Esophagus squamous epithelium (tissue), 5 donors: ENCODE results near the gene FBXL5. TPM values are rescaled to one million over a fixed set of nuclear protein-coding genes. Genes with fewer than 3 reads are reported as not detected.

ENCODE experiments used
- DNase-seq: peaks from one replicate; lab custom pipeline; 2025; lab: John Stamatoyannopoulos, UW
- H3K27ac ChIP-seq, 4 donors: fragments of 200-600 bp; sonication (generic); one replicate each; pipeline ENCODE4 v1.5.1; 2016 to 2019; ENCODE audit warnings: mild to moderate bottlenecking in 1 of 4
- H3K27me3 ChIP-seq, 4 donors: fragments of 200-600 bp; sonication (generic); 1 replicate in 3 of 4; 2 replicates in 1 of 4; pipeline versions ENCODE4 v1.5.1 to v1.6.0; 2017 to 2021; ENCODE audit warnings: antibody characterized with exemption in 1 of 4
- H3K36me3 ChIP-seq, 3 donors: fragments of 200-600 bp; sonication (generic); one replicate each; pipeline ENCODE4 v1.5.1; 2016 to 2019
- H3K4me1 ChIP-seq, 3 donors: fragments of 200-600 bp; sonication (generic); one replicate each; pipeline ENCODE4 v1.5.1; 2017 to 2019
- H3K4me3 ChIP-seq, 4 donors: fragments of 200-600 bp; sonication (generic); 1 replicate in 3 of 4; 2 replicates in 1 of 4; pipeline ENCODE4 v1.5.1; 2016 to 2019; ENCODE audit warnings: mild to moderate bottlenecking in 2 of 4, moderate library complexity in 1 of 4
- H3K9me3 ChIP-seq, 3 donors: fragments of 200-600 bp; sonication (generic); one replicate each; pipeline ENCODE4 v1.5.1; 2016 to 2019
- CTCF ChIP-seq, 6 experiments: fragments of 450-650 bp in 4 of 6; fragments of 200-600 bp in 2 of 6; sonication (generic) in 2 of 6; IDR thresholded peaks; one replicate each; pipeline ENCODE4 v1.5.1; 2016 to 2019; ENCODE audit warnings: antibody characterized with exemption in 6 of 6, mild to moderate bottlenecking in 4 of 6, moderate library complexity in 4 of 6
- POLR2A ChIP-seq, 4 donors: fragments of 450-650 bp; IDR thresholded peaks; one replicate each; pipeline ENCODE4 v1.6.1; 2017; ENCODE audit warnings: antibody characterized with exemption in 4 of 4, mild to moderate bottlenecking in 4 of 4, moderate library complexity in 3 of 4
- WGBS, 2 donors: methylation state at CpG; one replicate each; pipeline ENCODE4 v1.1.5; 2018; 5-methylcytosine and 5-hydroxymethylcytosine counted together
- intact Hi-C: fragments of 100-400 bp; cut with DNase I; formaldehyde crosslinking; loops from one replicate; pipeline ENCODE4 v1.15.0; 2022
- total RNA-seq, 4 donors: library from RNA; depleted of rRNA; stranded (reverse); fragments of >200 nt; gene quantifications; one replicate each; pipeline ENCODE4 v1.1.0, GENCODE V29; 2016
- donor health status: DM: yes; HTN: yes; CAD: no.

Gene FBXL5
- total RNA-seq, 4 donors from 2014 or later: 39.2 to 119 (median 72.3) TPM

GRCh38 chr4:15584785-15585184 lies 70.4 kb downstream of the FBXL5 start:
- no peak overlapping the region for H3K27ac ChIP-seq
- intact Hi-C loops: no loop called here
- DNase-seq: no peak
- H3K27me3 ChIP-seq: no peaks in the 10 kb centered on the region
- WGBS, 2 donors: 90 to 91% methylated on average over 1 of the region's 1 CpG
- no peaks in the 10 kb centered on the region for H3K9me3 ChIP-seq
- H3K4me3 ChIP-seq: no peak overlapping the region
- H3K36me3 ChIP-seq: peaks cover 0 to 10% (median 0%) of the 10 kb centered on the region in 3 donors
- TF ChIP-seq POLR2A (IDR thresholded peaks at IDR 0.05): no peak
- TF ChIP-seq CTCF (IDR thresholded peaks at IDR 0.05): no peak
- H3K4me1 ChIP-seq: peaks cover 0 to 3% (median 0%) of the 10 kb centered on the region in 3 donors

- no peak for DNase-seq
- Histone ChIP-seq H3K27ac (no peak overlapping the region), H3K27me3 (no peaks in the 10 kb centered on the region), H3K9me3 (no peaks in the 10 kb centered on the region), H3K36me3 (peaks cover 0 to 7% (median 0%) of the 10 kb centered on the region in 3 donors), H3K4me1 (no peaks in the 10 kb centered on the region), H3K4me3 (no peak overlapping the region)
- TF ChIP-seq POLR2A (IDR thresholded peaks at IDR 0.05): no peak
- no peak for TF ChIP-seq CTCF (IDR thresholded peaks at IDR 0.05)
- intact Hi-C loops: no loop called here
Observed at GRCh38 chr4:15577508-15577907, 77.6 kb downstream of the FBXL5 start.

- no peaks in the 10 kb centered on the region for H3K27me3 ChIP-seq
- no peak for DNase-seq
- TF ChIP-seq CTCF (IDR thresholded peaks at IDR 0.05) (no peak), POLR2A (IDR thresholded peaks at IDR 0.05) (no peak)
- H3K4me3 ChIP-seq: no peak overlapping the region
- H3K9me3 ChIP-seq: no peaks in the 10 kb centered on the region
- H3K27ac ChIP-seq: no peak overlapping the region
- intact Hi-C loops: no loop called here
- H3K36me3 ChIP-seq: peaks cover 0 to 7% (median 0%) of the 10 kb centered on the region in 3 donors
- WGBS, 2 donors: 78 to 100% methylated on average over 2 of the region's 2 CpGs
- H3K4me1 ChIP-seq: no peaks in the 10 kb centered on the region
Observed at GRCh38 chr4:15575966-15576365, 79.2 kb downstream of the FBXL5 start.

- intact Hi-C loops: no loop called here
- Histone ChIP-seq H3K9me3 (no peaks in the 10 kb centered on the region), H3K36me3 (peaks cover 0 to 60% (median 4%) of the 10 kb centered on the region in 3 donors), H3K4me3 (no peak overlapping the region), H3K27ac (no peak overlapping the region), H3K27me3 (no peaks in the 10 kb centered on the region), H3K4me1 (no peaks in the 10 kb centered on the region)
- no peak for DNase-seq
- TF ChIP-seq POLR2A (IDR thresholded peaks at IDR 0.05): no peak
- TF ChIP-seq CTCF (IDR thresholded peaks at IDR 0.05): no peak
- WGBS, 2 donors: 90 to 93% methylated on average over 5 of the region's 5 CpGs
Observed at GRCh38 chr4:15569746-15570145, 85.4 kb downstream of the FBXL5 start.

GRCh38 chr4:15568821-15569220 lies 86.3 kb downstream of the FBXL5 start:
- Histone ChIP-seq H3K27me3 (no peaks in the 10 kb centered on the region), H3K36me3 (peaks cover 0 to 70% (median 4%) of the 10 kb centered on the region in 3 donors), H3K4me3 (no peak overlapping the region), H3K9me3 (no peaks in the 10 kb centered on the region), H3K27ac (no peak overlapping the region), H3K4me1 (no peaks in the 10 kb centered on the region)
- no peak for DNase-seq
- TF ChIP-seq POLR2A (IDR thresholded peaks at IDR 0.05): no peak
- no peak for TF ChIP-seq CTCF (IDR thresholded peaks at IDR 0.05)
- intact Hi-C loops: no loop called here
